ENCODE data around the gene ZNF254.
"Not testable (repeated sequence)": the region's sequence is repeated elsewhere in the genome, so short reads cannot be mapped to it uniquely, and the experiment has no call there.

Gene ZNF254

GRCh38 chr19:24072720-24073119, 14.3 kb upstream of the ZNF254 start:
- no peak for DNase-seq (ENCODE audit: low read depth)

- no peak for DNase-seq (ENCODE audit: low read depth)
Measured at GRCh38 chr19:24073807-24074206, 13.2 kb upstream of the ZNF254 start.

- DNase-seq (ENCODE audit: low read depth) = peak; percentile 61
Measured at GRCh38 chr19:24074720-24075454, 12.1 kb upstream of the ZNF254 start.

- DNase-seq (ENCODE audit: low read depth) = not testable (repeated sequence)
Measured at GRCh38 chr19:24075530-24075929, 11.5 kb upstream of the ZNF254 start.

- DNase-seq (ENCODE audit: low read depth) = no peak
Measured at GRCh38 chr19:24078680-24079079, 8.3 kb upstream of the ZNF254 start.

GRCh38 chr19:24081056-24081455, 5.9 kb upstream of the ZNF254 start:
- no peak for DNase-seq (ENCODE audit: low read depth)

GRCh38 chr19:24098359-24098758, 11.4 kb downstream of the ZNF254 start:
- DNase-seq (ENCODE audit: low read depth) = peak; percentile 16

- no peak for DNase-seq (ENCODE audit: low read depth)
Measured at GRCh38 chr19:24099829-24100228, 12.8 kb downstream of the ZNF254 start.

GRCh38 chr19:24100597-24100996, 13.6 kb downstream of the ZNF254 start:
- DNase-seq (ENCODE audit: low read depth) = not testable (repeated sequence)

- DNase-seq (ENCODE audit: low read depth) = no peak
Measured at GRCh38 chr19:24101459-24102115, 14.6 kb downstream of the ZNF254 start.

GRCh38 chr19:24127601-24128000, 40.6 kb downstream of the ZNF254 start:
- DNase-seq (ENCODE audit: low read depth) = no peak

GRCh38 chr19:24140099-24140498, 53.1 kb downstream of the ZNF254 start:
- DNase-seq (ENCODE audit: low read depth) = peak; percentile 37

GRCh38 chr19:24140591-24140990, 53.6 kb downstream of the ZNF254 start:
- DNase-seq (ENCODE audit: low read depth) = no peak

GRCh38 chr19:24141612-24142011, 54.6 kb downstream of the ZNF254 start:
- no peak for DNase-seq (ENCODE audit: low read depth)

- no peak for DNase-seq (ENCODE audit: low read depth)
Measured at GRCh38 chr19:24142771-24143170, 55.8 kb downstream of the ZNF254 start.

GRCh38 chr19:24159707-24160106, 72.7 kb downstream of the ZNF254 start:
- no peak for DNase-seq (ENCODE audit: low read depth)

GRCh38 chr19:24166055-24166454, 79.1 kb downstream of the ZNF254 start:
- DNase-seq (ENCODE audit: low read depth) = peak; percentile 7

GRCh38 chr19:24173882-24174281, 86.9 kb downstream of the ZNF254 start:
- DNase-seq (ENCODE audit: low read depth) = no peak

- DNase-seq (ENCODE audit: low read depth) = no peak
Measured at GRCh38 chr19:24177686-24178085, 90.7 kb downstream of the ZNF254 start.

GRCh38 chr19:24178207-24178606, 91.2 kb downstream of the ZNF254 start:
- no peak for DNase-seq (ENCODE audit: low read depth)

Measured in EH (cell line).